HG03135 (cell line): ENCODE measurements around the gene ACADVL.
A peak's percentile ranks its signal among the peaks of the same experiment; 100 is the strongest.

Experiments used
- ATAC-seq: cut with Tn5 transposase; IDR thresholded peaks from one replicate; pipeline ENCODE4 v1.9.1; 2021; ENCODE audit warnings: mild to moderate bottlenecking, moderate library complexity; ENCODE audit not compliant: unreplicated experiment

The ACADVL gene

DNA sequence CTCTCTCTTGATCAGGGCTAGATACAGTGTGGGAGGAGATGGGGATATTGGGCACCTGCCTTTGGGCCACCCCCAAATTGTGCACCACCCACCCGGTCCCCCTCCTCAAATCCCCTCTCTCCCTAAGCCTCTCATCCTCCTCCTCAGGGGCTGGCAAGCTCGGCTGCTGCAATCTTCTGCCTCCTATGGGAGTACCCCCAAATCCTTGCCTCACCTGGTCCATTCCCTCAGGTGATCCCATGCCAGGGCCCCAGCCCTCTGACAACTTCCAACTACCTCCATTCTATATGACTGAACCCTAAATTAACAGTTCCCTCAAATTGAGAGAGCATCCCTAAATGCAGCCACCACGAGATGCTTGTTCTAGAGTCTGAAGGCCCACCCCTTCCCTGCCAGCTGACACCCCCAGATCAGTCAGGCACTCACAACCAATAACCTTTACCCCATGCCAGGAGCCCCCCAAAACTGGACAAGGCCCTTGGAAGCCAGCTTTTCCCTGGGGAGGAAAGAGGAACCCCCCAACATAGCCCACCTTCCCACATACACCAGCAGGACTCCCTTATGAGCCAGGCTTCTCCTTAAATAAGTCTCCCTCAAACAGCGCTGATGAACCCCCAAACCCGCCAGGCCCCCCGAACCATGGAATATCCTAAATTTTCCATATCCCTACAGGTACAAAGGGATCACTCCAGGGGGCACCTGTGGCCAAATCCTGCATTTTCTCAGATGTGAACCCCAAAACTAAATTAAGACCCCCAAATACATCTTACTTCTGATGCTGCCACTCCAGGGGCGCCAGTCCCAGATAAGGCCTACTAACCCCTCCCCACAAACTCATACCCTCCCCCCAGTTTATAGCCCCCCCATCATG is 3.3 kb upstream of the ACADVL start:
- ATAC-seq = no peak

DNA sequence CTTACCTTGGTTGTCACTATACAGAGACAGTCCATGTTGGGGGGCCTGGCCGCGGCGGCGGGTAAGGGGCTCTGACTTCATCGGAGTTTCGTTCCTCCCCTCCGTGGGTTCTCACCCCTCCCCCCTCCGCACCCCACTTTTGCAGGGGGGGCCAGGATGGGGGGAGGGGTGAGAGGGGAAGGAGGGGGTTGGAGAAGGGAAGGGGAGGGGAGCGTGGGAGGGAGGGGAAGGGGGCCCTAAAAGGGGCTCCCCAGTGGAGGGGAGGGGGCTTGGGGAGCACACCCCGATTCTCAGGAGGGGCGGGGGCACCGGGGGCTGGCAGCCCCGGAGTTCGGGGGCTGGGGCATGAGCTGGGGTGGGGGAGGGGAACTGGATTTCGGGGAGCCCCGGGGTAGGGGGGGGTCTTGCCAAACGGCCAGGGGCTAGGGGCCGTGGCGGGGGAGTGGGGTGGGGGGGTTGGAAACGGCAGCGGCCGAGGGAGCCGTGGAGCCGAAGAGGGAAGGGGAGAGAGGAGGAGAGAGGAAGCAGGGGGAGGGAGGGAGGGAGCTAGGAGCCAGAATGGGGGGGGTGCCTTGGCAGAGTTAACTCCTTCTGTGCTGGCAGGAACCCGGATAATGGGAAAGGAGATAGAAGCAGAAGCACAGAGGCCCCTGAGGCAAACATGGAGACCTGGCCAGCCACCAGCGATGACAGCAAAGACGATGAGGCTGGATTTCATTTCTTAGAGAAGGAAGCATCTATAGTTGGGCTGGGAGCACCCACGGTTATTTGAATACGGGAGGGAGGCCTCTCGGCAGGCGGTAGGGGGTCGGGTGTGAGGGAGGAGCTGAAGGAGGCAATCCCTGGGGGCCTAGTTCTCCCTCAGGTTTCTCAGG is 2.4 kb upstream of the ACADVL start:
- ATAC-seq = no peak

DNA sequence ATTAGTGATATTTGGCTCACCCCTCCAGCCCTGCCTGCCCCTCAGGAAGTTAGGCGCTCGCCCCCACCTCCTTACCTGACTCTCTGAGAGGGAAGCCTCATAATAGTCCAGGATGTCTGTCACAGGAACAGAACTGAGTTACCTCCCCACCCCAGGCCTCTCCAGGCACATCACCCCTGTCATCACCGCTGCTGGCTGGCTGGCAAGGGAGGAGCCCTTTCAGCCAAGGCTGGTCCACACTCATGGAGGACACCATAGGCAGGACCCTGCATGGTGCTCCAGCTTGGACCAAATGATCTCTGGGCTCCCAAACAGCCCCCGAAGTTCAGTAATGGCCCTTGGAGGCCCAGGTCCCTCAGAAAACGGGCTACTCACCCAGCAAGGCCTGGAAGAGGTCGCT is 1.6 kb upstream of the ACADVL start:
- ATAC-seq = no peak

DNA sequence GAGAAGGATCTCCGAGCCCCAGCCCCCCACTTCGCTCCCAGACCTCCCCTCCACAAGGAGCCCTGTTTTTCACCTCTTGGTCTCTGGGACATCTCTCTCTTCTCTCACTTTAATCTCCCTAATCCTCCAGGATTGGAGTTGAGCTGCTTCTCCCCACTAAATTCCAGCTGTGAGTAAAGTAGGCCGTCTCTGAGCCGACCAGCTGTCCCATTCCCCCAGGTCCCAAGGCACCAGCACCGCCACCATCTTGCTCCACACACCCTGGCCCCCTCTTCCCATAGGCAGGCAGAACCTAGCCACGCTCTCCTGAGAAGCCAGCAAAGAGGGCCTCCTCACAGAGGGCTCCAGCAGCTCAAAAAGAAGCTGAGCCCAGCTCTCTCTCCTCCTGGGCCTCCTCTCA is 980 bp upstream of the ACADVL start:
- no peak for ATAC-seq

DNA sequence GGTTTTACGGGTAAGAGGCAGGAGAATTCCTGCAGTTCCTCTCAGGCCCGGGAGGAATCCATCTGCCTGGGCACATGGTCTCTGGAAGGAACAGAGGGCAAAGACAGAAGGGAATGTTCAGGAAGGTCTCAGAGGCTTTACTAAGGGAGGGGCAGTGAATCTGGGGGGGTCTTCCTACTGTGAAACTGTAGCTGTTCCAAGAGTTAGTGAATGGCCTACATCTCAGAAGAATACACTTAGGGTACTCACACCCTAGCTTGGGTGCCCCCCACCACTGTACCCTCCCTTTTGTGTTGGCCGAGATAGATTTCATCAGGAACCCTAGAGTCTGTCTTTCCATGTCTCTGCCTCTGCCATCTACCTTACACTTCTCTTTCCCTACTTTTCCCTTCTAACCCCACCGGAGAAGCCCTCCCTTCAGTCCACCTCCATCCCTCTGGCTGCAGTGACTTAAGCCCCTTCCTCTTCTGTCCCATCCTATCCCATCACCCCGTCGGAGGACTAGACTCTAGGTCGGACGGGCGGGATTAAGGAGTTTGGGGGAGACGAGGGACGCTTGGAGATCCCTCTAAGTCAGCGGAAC is 418 bp upstream of the ACADVL start:
- ATAC-seq = no peak

DNA sequence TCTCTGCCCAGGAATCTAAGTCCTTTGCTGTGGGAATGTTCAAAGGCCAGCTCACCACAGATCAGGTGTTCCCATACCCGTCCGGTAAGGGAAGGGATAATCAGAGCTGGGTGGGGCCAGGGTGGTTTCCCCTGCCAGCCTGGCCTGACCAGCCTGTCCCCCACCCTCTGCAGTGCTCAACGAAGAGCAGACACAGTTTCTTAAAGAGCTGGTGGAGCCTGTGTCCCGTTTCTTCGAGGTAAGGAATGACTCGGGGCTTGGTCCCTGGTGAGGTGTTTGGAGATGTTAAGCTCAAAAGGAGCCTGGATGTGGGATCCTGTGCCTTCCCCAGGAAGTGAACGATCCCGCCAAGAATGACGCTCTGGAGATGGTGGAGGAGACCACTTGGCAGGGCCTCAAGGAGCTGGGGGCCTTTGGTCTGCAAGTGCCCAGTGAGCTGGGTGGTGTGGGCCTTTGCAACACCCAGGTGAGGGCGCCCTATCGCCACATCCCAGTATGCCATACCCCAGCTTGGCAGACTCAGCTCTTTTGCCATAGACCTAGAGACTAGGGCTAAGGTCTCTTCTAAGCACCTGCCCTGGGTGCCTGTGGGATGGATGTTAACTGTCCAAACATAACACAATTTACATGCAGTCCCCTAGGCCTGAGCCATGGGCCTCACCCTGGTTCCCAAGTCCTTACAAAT is 997 bp downstream of the ACADVL start:
- ATAC-seq = no peak

DNA sequence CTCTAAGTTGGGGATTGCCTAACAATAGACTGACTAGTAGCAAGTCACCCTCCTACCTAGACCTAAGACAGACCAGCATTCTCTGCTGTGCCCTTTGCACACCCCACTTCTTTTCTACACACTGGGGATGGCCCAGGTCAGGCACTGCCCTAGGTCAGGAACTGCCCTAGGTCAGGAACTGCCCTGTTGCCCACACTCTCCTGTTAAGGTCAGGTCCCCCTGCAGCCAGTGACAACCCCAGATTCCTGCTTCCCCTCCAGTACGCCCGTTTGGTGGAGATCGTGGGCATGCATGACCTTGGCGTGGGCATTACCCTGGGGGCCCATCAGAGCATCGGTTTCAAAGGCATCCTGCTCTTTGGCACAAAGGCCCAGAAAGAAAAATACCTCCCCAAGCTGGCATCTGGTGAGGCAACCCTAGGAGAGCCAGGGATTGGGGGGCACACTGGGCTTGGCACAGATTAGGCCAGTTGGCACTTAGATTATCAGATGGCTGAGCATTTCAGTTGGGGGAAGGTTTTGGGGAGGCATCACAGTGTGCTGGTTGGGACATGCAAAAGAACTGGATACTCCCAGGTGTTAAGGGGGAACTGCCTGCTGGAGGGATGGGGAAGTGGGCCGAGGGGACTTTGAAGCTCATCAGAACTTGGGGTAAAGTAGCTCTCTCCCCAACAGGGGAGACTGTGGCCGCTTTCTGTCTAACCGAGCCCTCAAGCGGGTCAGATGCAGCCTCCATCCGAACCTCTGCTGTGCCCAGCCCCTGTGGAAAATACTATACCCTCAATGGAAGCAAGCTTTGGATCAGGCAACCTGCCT is 1.7 kb downstream of the ACADVL start:
- no peak for ATAC-seq

DNA sequence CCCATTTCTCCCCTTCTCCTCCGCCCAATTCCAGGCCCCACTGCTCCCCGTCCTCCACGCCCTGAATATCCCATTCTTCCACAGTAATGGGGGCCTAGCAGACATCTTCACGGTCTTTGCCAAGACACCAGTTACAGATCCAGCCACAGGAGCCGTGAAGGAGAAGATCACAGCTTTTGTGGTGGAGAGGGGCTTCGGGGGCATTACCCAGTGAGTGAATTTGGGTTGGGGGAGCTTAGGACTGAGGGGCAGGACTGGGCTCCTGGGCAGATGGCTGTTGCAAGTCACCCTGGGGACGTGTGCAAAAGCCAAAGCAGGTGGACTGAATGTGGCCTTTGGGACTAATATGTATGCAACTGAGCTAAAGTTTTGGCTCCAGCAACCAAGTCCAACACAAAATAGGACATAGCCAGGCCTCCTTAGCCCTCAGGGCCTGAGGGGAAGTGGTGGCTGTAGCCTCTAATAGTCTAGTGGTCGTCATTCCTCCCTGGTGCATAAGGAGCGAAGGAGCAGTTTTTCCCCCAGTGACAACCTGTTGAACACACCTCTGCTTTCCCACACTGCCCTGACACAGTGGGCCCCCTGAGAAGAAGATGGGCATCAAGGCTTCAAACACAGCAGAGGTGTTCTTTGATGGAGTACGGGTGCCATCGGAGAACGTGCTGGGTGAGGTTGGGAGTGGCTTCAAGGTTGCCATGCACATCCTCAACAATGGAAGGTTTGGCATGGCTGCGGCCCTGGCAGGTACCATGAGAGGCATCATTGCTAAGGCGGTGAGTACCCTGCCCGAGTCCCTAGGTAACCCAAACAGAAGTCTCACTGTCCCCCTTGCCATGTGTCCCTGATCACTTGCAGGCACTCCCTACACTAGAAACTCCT is 2.6 kb downstream of the ACADVL start:
- ATAC-seq = no peak

DNA sequence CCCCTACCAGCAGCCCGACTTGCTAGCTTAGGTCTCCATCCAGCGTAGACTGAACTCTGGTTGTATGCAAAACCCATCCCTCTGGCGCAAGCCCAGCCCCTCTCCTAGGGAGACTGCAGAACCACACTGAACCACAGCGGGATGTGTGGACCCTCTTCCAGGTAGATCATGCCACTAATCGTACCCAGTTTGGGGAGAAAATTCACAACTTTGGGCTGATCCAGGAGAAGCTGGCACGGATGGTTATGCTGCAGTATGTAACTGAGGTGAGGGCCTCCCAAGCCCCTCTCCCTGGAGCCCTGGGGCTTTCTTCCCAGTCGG is 3.2 kb downstream of the ACADVL start:
- no peak for ATAC-seq

DNA sequence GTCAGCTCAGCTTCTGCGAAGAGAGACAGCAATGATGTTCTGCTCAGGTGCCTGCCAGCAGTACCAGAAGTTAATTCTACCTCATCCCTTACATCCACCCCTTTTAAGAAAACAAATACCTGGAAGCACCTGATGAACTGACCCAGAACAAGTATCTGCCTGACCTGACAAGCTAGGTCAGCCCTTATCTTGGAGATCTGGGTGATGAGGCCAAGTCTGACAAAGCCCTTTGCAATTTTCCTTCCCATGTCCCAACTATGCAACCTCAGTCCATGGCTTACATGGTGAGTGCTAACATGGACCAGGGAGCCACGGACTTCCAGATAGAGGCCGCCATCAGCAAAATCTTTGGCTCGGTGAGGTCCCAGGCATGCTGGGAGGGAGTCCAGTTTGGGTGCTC is 3.6 kb downstream of the ACADVL start:
- ATAC-seq = no peak

DNA sequence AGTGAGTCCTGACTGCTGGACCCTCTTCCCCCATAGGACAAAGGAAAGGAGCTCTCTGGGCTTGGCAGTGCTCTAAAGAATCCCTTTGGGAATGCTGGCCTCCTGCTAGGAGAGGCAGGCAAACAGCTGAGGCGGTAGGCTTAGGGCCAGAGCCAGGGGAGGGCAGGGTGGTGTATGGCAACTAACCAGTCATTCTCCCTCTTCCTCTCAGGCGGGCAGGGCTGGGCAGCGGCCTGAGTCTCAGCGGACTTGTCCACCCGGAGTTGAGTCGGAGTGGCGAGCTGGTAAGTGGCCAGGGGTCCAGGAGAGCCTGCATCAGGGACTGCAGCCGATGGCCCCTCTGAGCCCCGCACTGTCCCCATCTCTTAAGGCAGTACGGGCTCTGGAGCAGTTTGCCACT is 4.4 kb downstream of the ACADVL start:
- ATAC-seq = no peak

DNA sequence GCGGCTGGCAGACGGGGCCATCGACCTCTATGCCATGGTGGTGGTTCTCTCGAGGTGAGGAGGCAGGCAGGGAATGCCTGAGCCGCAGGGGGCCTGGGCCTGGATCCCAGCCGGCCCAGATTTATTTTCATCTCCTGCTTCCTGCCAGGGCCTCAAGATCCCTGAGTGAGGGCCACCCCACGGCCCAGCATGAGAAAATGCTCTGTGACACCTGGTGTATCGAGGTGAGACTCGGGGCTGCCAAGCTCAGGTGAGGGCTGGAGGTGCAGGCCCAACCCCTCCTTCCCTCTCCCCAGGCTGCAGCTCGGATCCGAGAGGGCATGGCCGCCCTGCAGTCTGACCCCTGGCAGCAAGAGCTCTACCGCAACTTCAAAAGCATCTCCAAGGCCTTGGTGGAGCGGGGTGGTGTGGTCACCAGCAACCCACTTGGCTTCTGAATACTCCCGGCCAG is 4.9 kb downstream of the ACADVL start:
- ATAC-seq = no peak

DNA sequence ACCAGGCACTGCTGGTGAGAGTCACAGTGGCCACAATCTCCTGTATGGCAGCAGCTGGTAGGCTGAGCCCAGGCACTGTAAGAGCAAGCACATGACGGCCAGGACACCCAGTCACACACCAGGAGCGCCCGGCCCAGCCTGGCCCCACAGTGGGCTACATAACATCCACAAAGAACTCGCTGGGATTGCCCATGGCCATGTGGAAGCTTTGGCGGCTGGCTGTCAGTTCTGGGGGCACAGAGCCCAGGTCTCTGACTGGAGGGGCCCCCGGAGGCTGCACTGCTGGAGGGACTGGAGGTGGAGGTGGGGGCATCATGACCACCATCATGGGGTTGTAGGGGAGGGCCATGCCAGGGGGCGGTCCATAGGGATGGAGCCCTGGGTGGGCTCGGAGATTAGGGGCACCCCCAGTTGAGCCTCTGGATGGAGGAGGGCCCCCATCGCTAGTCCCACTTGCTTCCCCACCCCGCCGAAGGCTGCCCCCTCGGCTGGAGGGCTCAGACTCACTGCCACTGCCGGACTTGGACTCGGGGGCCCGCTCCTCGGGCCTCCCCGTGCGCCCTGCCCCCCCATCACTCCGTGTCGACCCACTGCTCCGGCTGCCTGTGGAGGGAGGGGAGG is 6.1 kb downstream of the ACADVL start:
- ATAC-seq = no peak

DNA sequence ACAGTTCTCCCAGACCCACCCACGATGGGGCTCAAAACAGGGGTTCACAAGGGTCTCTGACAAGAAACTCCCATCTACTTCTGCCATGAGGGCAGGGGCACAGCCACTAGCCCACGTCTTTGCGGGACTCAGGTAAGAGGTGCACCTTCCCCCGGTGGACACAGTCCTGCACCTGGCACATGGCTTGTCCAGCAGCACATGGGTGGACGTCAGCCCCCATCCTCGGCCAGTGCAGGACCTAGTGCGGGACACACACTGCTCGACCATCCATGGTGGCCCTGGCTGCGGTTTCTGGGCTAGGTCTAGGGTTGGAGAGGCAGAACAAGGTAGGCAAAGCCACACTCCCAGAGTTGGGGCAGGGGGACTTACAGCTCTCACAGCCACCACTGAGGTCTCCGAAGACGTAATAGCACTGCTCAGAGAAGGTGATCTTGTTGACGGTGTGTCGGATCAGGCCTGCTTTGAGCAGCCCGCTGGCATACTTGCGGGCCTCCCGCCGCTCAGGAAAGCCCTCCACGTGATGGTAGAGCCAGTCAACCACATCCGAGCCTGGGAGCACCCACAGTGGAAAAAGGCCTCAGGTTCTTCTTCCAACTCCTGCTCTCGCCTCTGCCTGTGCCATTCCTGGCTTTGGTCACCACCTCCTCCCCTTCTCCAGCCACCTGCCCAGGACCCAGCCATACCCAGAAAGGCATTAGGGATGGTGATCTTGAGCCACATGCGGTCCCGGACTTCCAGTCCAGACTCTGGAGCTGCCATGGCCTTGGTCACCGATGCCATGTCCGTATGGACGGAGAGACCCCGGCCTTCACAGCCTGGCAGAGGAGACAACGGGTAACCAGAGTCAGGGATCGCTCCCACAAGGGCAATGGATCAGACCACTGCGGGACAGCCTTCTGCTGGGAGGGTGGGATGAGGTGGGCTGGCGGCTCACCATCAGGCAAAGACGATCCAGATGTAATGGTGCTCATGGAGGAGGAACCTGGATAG is 7.3 kb downstream of the ACADVL start:
- no peak for ATAC-seq

DNA sequence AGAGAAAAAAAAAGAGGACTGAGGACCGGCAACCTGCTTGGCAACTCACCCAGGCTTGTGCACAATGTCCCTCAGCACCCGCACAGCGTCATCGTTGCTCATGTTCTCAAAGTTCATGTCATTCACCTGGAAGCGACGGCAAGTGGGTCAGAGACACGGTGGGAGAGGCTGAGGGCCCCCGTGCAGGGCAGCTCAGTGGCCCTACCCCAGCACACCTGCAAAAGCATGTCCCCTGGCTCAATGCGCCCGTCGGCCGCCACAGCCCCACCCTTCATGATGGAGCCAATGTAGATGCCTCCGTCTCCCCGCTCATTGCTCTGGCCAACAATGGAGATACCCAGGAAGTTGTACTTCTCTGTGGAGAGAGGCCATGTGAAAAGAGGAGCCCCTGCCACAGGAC is 9.2 kb downstream of the ACADVL start:
- no peak for ATAC-seq

DNA sequence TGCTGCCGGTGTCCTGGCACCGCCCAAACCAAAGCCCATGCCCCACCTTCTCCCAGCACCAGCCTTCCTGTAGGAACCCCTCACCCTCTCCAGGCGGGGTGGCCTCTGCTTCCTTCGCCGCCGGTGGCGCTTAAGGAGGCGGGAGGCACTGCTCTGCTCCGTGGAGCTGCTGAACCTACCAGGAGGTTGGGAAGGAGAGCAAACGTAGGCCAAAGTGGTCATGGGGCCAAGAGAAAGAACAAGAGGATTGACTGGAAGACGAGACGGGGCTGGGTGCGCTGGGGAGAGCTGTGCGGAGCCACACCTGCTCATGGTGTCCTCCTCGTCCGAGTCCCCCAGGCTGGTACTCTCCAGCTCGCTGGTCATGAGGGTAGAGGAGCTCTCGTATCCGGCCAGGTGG is 9.8 kb downstream of the ACADVL start:
- no peak for ATAC-seq

DNA sequence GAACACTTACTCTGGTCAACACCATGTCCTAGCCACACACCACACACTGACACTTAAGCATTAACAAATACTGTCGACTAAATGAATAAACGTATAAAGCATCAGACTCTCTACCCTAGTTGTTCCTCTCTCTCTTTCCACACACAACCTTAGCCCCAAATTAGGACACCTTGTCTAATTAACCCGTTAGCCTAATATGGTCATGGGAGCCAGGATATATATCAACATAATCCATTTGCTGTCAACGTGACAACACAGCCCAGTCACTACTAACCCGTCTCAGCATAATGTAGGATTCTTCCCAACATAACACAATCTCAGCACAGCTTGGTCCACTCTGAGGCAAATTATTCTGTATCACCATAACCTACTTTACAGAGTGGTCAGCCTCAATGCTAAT is 12.4 kb downstream of the ACADVL start:
- ATAC-seq = no peak

DNA sequence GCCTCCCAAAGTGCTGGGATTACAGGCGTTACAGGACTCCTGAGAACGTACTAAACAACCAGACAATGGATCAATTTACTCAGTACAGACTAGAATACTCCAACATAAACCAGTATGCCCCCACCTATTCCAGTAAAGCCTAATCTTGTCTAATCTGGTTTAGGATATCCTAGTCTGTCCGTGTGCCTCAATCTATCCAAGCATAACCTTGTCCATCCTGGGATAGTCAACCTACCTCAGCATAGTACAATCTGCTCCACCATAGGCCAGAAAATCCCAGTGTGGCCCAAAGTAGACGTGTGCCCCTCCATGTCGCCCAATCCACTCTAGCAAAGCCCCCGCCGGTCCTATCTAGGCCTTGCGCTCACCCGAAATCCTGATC is 14.0 kb downstream of the ACADVL start:
- peak; percentile 5 for ATAC-seq
